Heart left ventricle (tissue), 13 donors: ENCODE results near the gene PJVK.

Source experiments
- CTCF ChIP-seq, 12 donors: fragments of 200-600 bp; sonication (generic) in 4 of 12; IDR thresholded peaks; one replicate each; pipeline versions ENCODE4 v1.5.0 to v1.8.0; 2018 to 2022; ENCODE audit warnings: antibody characterized with exemption in 12 of 12, mild to moderate bottlenecking in 5 of 12
- POLR2A ChIP-seq, 2 donors: fragments of 450-650 bp; IDR thresholded peaks; one replicate each; pipeline ENCODE4 v1.6.1; 2017; ENCODE audit warnings: antibody characterized with exemption in 2 of 2, mild to moderate bottlenecking in 2 of 2, moderate library complexity in 2 of 2
- donor health status: ischemic (EF 13 %, LVEDD 7.1; RV severe dilation, severe dysfunction).
- donor health status: DM: no; HTN: yes; CAD: no.
- donor health status: DM: no; HTN: no; CAD: no.
- donor health status: ischemic (EF 25% LVEDD 6.9; RV normal size, moderate dysfunction).
- donor health status: ischemic (EF 25% LVEDD 5.7; RV mildly dilated, moderate dysfunction).
- donor health status: ischemic (EF 35%, LVEDD 5.7; RV mildly dilated, moderate dysfunction).
- donor health status: nonischemic (EF 11% LVEDD 7.7; RV severe dilation, severe dysfunction).
- donor health status: DM: yes; HTN: yes; CAD: no.
- donor health status: PGD.
- donor health status: ischemic (EF 29% LVEDD 5.4; RV normal size, mild dysfunction).
- donor health status: nonischemic (EF 23%, LVEDD 6.1; RV moderate dilation, normal function).

- TF ChIP-seq CTCF (IDR thresholded peaks at IDR 0.05) (no peak), POLR2A (IDR thresholded peaks at IDR 0.05) (no peak)
These were observed 22.8 kb upstream of the PJVK start for GRCh38 chr2:178428396-178428806.
